Heart left ventricle (tissue), 16 donors: ENCODE data around the gene CHD3. TPM values are rescaled to one million over a fixed set of nuclear protein-coding genes. Genes with fewer than 3 reads are reported as not detected.

Experiments
- ATAC-seq, 4 donors: fragments of 200-7000 bp; cut with Tn5 transposase; one replicate each; pipeline ENCODE4 v1.9.1; 2020 to 2022; ENCODE audit warnings: moderate library complexity in 4 of 4, mild to moderate bottlenecking in 3 of 4, moderate number of reproducible peaks in 1 of 4
- DNase-seq, 5 donors: peaks; one replicate each; pipeline ENCODE4 v3.0.0-alpha.2; 2020
- H3K27ac ChIP-seq, 12 donors: fragments of 200-600 bp; sonication (generic) in 4 of 12; one replicate each; pipeline versions ENCODE4 v1.5.0 to v1.8.0; 2016 to 2022; ENCODE audit warnings: mild to moderate bottlenecking in 2 of 12
- H3K27me3 ChIP-seq, 9 donors: fragments of 200-600 bp; sonication (generic) in 2 of 9; one replicate each; pipeline versions ENCODE4 v1.5.1 to v1.8.0; 2016 to 2022; ENCODE audit warnings: mild to moderate bottlenecking in 3 of 9
- H3K36me3 ChIP-seq, 9 donors: fragments of 200-600 bp; sonication (generic) in 2 of 9; one replicate each; pipeline versions ENCODE4 v1.5.0 to v1.8.0; 2018 to 2022; ENCODE audit warnings: mild to moderate bottlenecking in 2 of 9
- H3K4me1 ChIP-seq, 12 donors: fragments of 200-600 bp; sonication (generic) in 4 of 12; one replicate each; pipeline versions ENCODE4 v1.5.0 to v1.8.0; 2016 to 2022; ENCODE audit warnings: mild to moderate bottlenecking in 3 of 12
- H3K4me3 ChIP-seq, 12 donors: fragments of 200-600 bp; sonication (generic) in 4 of 12; one replicate each; pipeline versions ENCODE4 v1.5.0 to v1.8.0; 2017 to 2022; ENCODE audit warnings: mild to moderate bottlenecking in 9 of 12, moderate library complexity in 4 of 12
- H3K9me3 ChIP-seq, 12 donors: fragments of 200-600 bp; sonication (generic) in 4 of 12; one replicate each; pipeline versions ENCODE4 v1.5.0 to v1.8.0; 2016 to 2022; ENCODE audit warnings: mild to moderate bottlenecking in 1 of 12
- POLR2A ChIP-seq, 2 donors: fragments of 450-650 bp; IDR thresholded peaks; one replicate each; pipeline ENCODE4 v1.6.1; 2017; ENCODE audit warnings: antibody characterized with exemption in 2 of 2, mild to moderate bottlenecking in 2 of 2, moderate library complexity in 2 of 2
- WGBS, 4 donors: extraction: QIAGEN DNeasy Blood & Tissue Kit in 2 of 4; methylation state at CpG; one replicate each; pipeline versions ENCODE4 v1.1.5 to v1.1.7; 2013 to 2018; 5-methylcytosine and 5-hydroxymethylcytosine counted together
- intact Hi-C, 10 donors: fragments of 100-400 bp; cut with DNase I; formaldehyde crosslinking; loops; one replicate each; pipeline versions ENCODE4 v1.11.1 to v1.14.2; 2022
- polyA plus RNA-seq, 2 donors: library from polyadenylated mRNA; stranded (reverse); fragments of 200-250 nt; gene quantifications; one replicate each; pipeline ENCODE4 v1.2.3, GENCODE V29; 2013
- total RNA-seq, 9 donors: library from RNA; depleted of rRNA in 2 of 9; stranded (reverse); fragments of >200 nt in 2 of 9; fragmentation: NEBNext Ultra II Directional in 3 of 9; extraction: Animal tissue kit (Norgen Biotek cat#: 25700) in 3 of 9; gene quantifications; one replicate each; pipeline versions ENCODE4 v1.1.0 to v1.2.4, GENCODE V29; 2016 to 2023
- TF ChIP-seq, protein P1 (sequence below), 12 donors: fragments of 200-600 bp; sonication (generic) in 4 of 12; IDR thresholded peaks; one replicate each; pipeline versions ENCODE4 v1.5.0 to v1.8.0; 2018 to 2022; ENCODE audit warnings: antibody characterized with exemption in 12 of 12, mild to moderate bottlenecking in 5 of 12
- donor health status: ischemic (EF 13 %, LVEDD 7.1; RV severe dilation, severe dysfunction).
- donor health status: healthy with polysubstance abuse.
- donor health status: DM: no; HTN: yes; CAD: no.
- donor health status: DM: no; HTN: no; CAD: no.
- donor health status: ischemic (EF 25% LVEDD 6.9; RV normal size, moderate dysfunction).
- donor health status: ischemic (EF 25% LVEDD 5.7; RV mildly dilated, moderate dysfunction).
- donor health status: healthy.
- donor health status: DM: yes; HTN: yes; CAD: no.
- donor health status: ischemic (EF 35%, LVEDD 5.7; RV mildly dilated, moderate dysfunction).
- donor health status: nonischemic (EF 11% LVEDD 7.7; RV severe dilation, severe dysfunction).
- donor health status: DM: yes; HTN: yes; CAD: no.
- donor health status: PGD.
- donor health status: ischemic (EF 29% LVEDD 5.4; RV normal size, mild dysfunction).
- donor health status: nonischemic (EF 23%, LVEDD 6.1; RV moderate dilation, normal function).

Gene CHD3
- total and polyA plus RNA-seq, 11 donors = 6.7 to 30.6 (median 14.3) TPM

DNA sequence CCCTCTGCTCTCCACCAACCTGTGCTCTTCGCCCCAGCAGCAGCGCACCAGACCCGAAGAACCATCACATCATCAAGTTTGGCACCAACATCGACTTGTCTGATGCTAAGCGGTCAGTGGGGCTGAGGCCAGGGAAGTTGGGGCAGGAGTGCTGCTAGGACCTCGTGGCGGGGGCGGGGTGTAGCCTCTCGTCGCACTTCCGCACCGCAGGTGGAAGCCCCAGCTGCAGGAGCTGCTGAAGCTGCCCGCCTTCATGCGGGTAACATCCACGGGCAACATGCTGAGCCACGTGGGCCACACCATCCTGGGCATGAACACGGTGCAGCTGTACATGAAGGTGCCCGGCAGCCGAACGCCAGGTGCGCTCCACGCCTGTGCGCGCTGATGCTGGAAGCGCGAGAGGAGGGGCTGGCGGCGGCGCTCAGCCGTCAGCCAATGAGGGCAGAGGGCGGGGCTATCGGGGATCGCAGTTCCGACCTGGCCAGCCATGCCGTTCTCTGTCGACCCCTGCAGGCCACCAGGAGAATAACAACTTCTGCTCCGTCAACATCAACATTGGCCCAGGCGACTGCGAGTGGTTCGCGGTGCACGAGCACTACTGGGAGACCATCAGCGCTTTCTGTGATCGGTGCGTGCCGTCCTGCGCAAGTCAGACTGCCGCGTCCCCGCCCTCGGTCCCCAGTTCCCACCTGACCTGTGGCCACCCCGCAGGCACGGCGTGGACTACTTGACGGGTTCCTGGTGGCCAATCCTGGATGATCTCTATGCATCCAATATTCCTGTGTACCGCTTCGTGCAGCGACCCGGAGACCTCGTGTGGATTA, 36.9 kb upstream of the CHD3 start:
- peak in 1 of 2 donors; percentile 21 for TF ChIP-seq POLR2A (IDR thresholded peaks at IDR 0.05)
- TF ChIP-seq, protein P1, sequence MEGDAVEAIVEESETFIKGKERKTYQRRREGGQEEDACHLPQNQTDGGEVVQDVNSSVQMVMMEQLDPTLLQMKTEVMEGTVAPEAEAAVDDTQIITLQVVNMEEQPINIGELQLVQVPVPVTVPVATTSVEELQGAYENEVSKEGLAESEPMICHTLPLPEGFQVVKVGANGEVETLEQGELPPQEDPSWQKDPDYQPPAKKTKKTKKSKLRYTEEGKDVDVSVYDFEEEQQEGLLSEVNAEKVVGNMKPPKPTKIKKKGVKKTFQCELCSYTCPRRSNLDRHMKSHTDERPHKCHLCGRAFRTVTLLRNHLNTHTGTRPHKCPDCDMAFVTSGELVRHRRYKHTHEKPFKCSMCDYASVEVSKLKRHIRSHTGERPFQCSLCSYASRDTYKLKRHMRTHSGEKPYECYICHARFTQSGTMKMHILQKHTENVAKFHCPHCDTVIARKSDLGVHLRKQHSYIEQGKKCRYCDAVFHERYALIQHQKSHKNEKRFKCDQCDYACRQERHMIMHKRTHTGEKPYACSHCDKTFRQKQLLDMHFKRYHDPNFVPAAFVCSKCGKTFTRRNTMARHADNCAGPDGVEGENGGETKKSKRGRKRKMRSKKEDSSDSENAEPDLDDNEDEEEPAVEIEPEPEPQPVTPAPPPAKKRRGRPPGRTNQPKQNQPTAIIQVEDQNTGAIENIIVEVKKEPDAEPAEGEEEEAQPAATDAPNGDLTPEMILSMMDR (IDR thresholded peaks at IDR 0.05) = peak; percentile 97 to 99 (median 99)
- Histone ChIP-seq H3K4me3 (peak overlapping the region in 4 of 12 donors; percentile 16 to 42 (median 22)), H3K9me3 (no peaks in the 10 kb centered on the region), H3K36me3 (peaks cover 3 to 73% (median 65%) of the 10 kb centered on the region in 9 donors), H3K4me1 (peaks cover 0 to 40% (median 24%) of the 10 kb centered on the region in 12 donors), H3K27me3 (no peaks in the 10 kb centered on the region), H3K27ac (peak overlapping the region in 8 of 12 donors; percentile 18 to 91 (median 37))
- WGBS, 4 donors = 20 to 31% (median 22%) methylated on average over 24 to 60 of the region's 60 CpGs
- DNase-seq (peak; percentile 92 to 95 (median 93)), ATAC-seq (peak; percentile 57 to 78 (median 72))
- intact Hi-C loops = loop anchor here (1.0 to 10.0 kb wide), 9 partner anchors 17 to 303 kb away; partner anchors contain the start of genes KDM6B (in 4 of the 10) and PER1 (in 1 of the 10)

DNA sequence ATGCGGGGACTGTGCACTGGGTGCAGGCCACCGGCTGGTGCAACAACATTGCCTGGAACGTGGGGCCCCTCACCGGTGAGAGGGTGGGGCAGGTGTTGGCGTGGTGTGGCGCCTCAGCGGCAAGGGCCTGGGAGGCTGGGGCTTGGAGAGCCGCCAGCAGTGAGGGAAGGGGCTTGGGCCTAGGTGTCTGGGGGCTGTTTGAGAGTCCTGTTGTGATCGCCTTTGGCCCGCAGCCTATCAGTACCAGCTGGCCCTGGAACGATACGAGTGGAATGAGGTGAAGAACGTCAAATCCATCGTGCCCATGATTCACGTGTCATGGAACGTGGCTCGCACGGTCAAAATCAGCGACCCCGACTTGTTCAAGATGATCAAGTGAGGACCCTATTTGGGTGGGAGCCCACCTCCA, 36.3 kb upstream of the CHD3 start:
- Histone ChIP-seq H3K4me3 (peak overlapping the region in 2 of 12 donors; percentile 16 to 19), H3K9me3 (no peaks in the 10 kb centered on the region), H3K27me3 (no peaks in the 10 kb centered on the region), H3K4me1 (peaks cover 0 to 43% (median 26%) of the 10 kb centered on the region in 12 donors), H3K36me3 (peaks cover 3 to 67% (median 59%) of the 10 kb centered on the region in 9 donors), H3K27ac (peak overlapping the region in 8 of 12 donors; percentile 17 to 91 (median 37))
- WGBS, 4 donors = 51 to 64% (median 57%) methylated on average over 10 to 20 of the region's 20 CpGs
- intact Hi-C loops = loop anchor here (1.0 to 10.0 kb wide), 6 partner anchors 18 to 303 kb away; partner anchors contain the start of genes KDM6B (in 1 of the 10) and PER1 (in 1 of the 10)
- ATAC-seq = no peak
- DNase-seq = peak in 1 of 5 donors; percentile 31
- TF ChIP-seq POLR2A (IDR thresholded peaks at IDR 0.05) = no peak
- TF ChIP-seq, protein P1 (IDR thresholded peaks at IDR 0.05) = no peak

DNA sequence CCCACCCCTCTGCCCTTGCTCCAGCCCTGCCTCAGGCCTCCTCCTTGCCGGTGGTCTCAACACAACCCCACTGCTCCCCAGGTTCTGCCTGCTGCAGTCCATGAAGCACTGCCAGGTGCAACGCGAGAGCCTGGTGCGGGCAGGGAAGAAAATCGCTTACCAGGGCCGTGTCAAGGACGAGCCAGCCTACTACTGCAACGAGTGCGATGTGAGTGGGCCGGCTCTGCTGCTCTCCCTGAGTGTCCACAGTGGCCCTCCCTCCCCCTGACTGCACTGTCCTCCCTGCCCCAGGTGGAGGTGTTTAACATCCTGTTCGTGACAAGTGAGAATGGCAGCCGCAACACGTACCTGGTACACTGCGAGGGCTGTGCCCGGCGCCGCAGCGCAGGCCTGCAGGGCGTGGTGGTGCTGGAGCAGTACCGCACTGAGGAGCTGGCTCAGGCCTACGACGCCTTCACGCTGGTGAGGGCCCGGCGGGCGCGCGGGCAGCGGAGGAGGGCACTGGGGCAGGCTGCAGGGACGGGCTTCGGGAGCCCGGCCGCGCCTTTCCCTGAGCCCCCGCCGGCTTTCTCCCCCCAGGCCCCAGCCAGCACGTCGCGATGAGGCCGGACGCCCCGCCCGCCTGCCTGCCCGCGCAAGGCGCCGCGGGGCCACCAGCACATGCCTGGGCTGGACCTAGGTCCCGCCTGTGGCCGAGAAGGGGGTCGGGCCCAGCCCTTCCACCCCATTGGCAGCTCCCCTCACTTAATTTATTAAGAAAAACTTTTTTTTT, 35.5 kb upstream of the CHD3 start:
- 66 to 77% (median 69%) methylated on average over 44 to 51 of the region's 51 CpGs for WGBS, 4 donors
- H3K36me3 ChIP-seq = peaks cover 3 to 61% (median 55%) of the 10 kb centered on the region in 9 donors
- peak overlapping the region in 11 of 12 donors; percentile 68 to 95 (median 91) for H3K27ac ChIP-seq

More for the DNA sequence above, 35.5 kb upstream of the CHD3 start:
- H3K4me1 ChIP-seq = peaks cover 0 to 43% (median 27%) of the 10 kb centered on the region in 12 donors
- TF ChIP-seq, protein P1 (IDR thresholded peaks at IDR 0.05) = no peak
- TF ChIP-seq POLR2A (IDR thresholded peaks at IDR 0.05) = no peak
- H3K4me3 ChIP-seq = peak overlapping the region in 8 of 12 donors; percentile 18 to 85 (median 68)
- ATAC-seq (no peak), DNase-seq (peak in 1 of 5 donors; percentile 40)
- no peaks in the 10 kb centered on the region for H3K27me3 ChIP-seq
- intact Hi-C loops = loop anchor here (1.0 to 10.0 kb wide), 6 partner anchors 19 to 302 kb away; partner anchors contain the start of genes KDM6B (in 1 of the 10) and PER1 (in 1 of the 10)
- H3K9me3 ChIP-seq = no peaks in the 10 kb centered on the region
